Measurements from ENCODE around the gene HLA-DQB2.

DNA sequence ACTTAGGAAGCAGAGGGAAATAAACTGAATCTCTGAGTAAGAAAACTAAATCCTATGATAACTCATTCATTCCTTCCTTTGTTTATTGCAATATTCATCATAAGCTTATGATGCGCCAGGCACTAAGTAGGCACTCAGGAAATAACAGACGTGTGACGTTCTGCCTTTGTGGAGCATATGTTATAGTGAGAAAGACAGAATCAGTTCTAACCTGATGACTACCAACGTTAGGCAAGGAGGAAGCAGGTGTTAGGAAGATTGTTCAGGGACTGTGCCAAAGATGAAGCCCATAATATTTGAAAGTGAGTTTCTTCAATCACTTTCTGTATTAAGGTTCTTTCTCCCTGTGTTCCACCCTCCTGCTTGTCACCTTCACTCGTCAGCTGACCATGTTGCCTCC is 18.6 kb downstream of the HLA-DQB2 start:
- TF ChIP-seq, protein P1, sequence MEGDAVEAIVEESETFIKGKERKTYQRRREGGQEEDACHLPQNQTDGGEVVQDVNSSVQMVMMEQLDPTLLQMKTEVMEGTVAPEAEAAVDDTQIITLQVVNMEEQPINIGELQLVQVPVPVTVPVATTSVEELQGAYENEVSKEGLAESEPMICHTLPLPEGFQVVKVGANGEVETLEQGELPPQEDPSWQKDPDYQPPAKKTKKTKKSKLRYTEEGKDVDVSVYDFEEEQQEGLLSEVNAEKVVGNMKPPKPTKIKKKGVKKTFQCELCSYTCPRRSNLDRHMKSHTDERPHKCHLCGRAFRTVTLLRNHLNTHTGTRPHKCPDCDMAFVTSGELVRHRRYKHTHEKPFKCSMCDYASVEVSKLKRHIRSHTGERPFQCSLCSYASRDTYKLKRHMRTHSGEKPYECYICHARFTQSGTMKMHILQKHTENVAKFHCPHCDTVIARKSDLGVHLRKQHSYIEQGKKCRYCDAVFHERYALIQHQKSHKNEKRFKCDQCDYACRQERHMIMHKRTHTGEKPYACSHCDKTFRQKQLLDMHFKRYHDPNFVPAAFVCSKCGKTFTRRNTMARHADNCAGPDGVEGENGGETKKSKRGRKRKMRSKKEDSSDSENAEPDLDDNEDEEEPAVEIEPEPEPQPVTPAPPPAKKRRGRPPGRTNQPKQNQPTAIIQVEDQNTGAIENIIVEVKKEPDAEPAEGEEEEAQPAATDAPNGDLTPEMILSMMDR (IDR thresholded peaks at IDR 0.05), result no peak
- TF ChIP-seq POLR2A (IDR thresholded peaks at IDR 0.05), result no peak

All from uterus (tissue), 2 donors.